Mucosa of rectum (tissue), 2 donors: ENCODE data around the gene ELOVL3.
A peak's percentile ranks its signal among the peaks of the same experiment; 100 is the strongest.
"Not testable (repeated sequence)": the region's sequence is repeated elsewhere in the genome, so short reads cannot be mapped to it uniquely, and the experiment has no call there.

Experiments
- H3K27ac ChIP-seq, 2 donors: one replicate each; pipeline ENCODE4 v1.7.0; 2013; ENCODE audit warnings: inconsistent platforms in 2 of 2, low read depth in 2 of 2, low read length in 2 of 2
- H3K27me3 ChIP-seq, 2 donors: one replicate each; pipeline ENCODE4 v1.7.0; 2013; ENCODE audit warnings: low read length in 2 of 2; ENCODE audit not compliant: control insufficient read depth in 2 of 2, insufficient read depth in 2 of 2
- H3K36me3 ChIP-seq, 2 donors: one replicate each; pipeline ENCODE4 v1.7.0; 2013; ENCODE audit warnings: low read length in 2 of 2; ENCODE audit not compliant: control insufficient read depth in 2 of 2, insufficient read depth in 2 of 2
- H3K4me1 ChIP-seq, 2 donors: one replicate each; pipeline ENCODE4 v1.7.0; 2013; ENCODE audit warnings: low read length in 2 of 2, mild to moderate bottlenecking in 1 of 2; ENCODE audit not compliant: control insufficient read depth in 2 of 2, insufficient read depth in 2 of 2
- H3K4me3 ChIP-seq, 2 donors: one replicate each; pipeline ENCODE4 v1.7.0; 2013; ENCODE audit warnings: low read length in 2 of 2
- H3K9ac ChIP-seq, 2 donors: one replicate each; pipeline ENCODE4 v1.7.0; 2013; ENCODE audit warnings: low read length in 2 of 2, low read depth in 1 of 2, mild to moderate bottlenecking in 1 of 2
- H3K9me3 ChIP-seq, 2 donors: one replicate each; pipeline ENCODE4 v1.7.0; 2013; ENCODE audit warnings: low read length in 2 of 2; ENCODE audit not compliant: control insufficient read depth in 2 of 2
- donor health status: healthy.
- donor health status: Normal muscosa, but diverticular disease.

The ELOVL3 gene

GRCh38 chr10:102198027-102198426, 28.1 kb upstream of the ELOVL3 start:
- no peaks in the 10 kb centered on the region for H3K36me3 ChIP-seq
- no peak overlapping the region for H3K27ac ChIP-seq
- no peak overlapping the region for H3K4me3 ChIP-seq
- H3K9ac ChIP-seq, result no peak overlapping the region
- no peaks in the 10 kb centered on the region for H3K9me3 ChIP-seq
- H3K4me1 ChIP-seq, result no peaks in the 10 kb centered on the region
- no peaks in the 10 kb centered on the region for H3K27me3 ChIP-seq

GRCh38 chr10:102200751-102201640, 25.1 kb upstream of the ELOVL3 start:
- Histone ChIP-seq H3K9me3 (no peaks in the 10 kb centered on the region), H3K36me3 (no peaks in the 10 kb centered on the region), H3K27me3 (no peaks in the 10 kb centered on the region), H3K27ac (no peak overlapping the region), H3K9ac (no peak overlapping the region), H3K4me3 (no peak overlapping the region), H3K4me1 (no peaks in the 10 kb centered on the region)

GRCh38 chr10:102202386-102202785, 23.7 kb upstream of the ELOVL3 start:
- no peaks in the 10 kb centered on the region for H3K9me3 ChIP-seq
- no peak overlapping the region for H3K9ac ChIP-seq
- no peaks in the 10 kb centered on the region for H3K36me3 ChIP-seq
- H3K27ac ChIP-seq, result no peak overlapping the region
- no peaks in the 10 kb centered on the region for H3K4me1 ChIP-seq
- no peaks in the 10 kb centered on the region for H3K27me3 ChIP-seq
- H3K4me3 ChIP-seq, result no peak overlapping the region

- H3K9me3 ChIP-seq, result no peaks in the 10 kb centered on the region
- H3K4me3 ChIP-seq, result no peak overlapping the region
- H3K36me3 ChIP-seq, result no peaks in the 10 kb centered on the region
- H3K27me3 ChIP-seq, result no peaks in the 10 kb centered on the region
- H3K27ac ChIP-seq, result no peak overlapping the region
- H3K9ac ChIP-seq, result no peak overlapping the region
- no peaks in the 10 kb centered on the region for H3K4me1 ChIP-seq
These were observed 17.6 kb upstream of the ELOVL3 start for GRCh38 chr10:102208311-102209035.

- H3K36me3 ChIP-seq, result no peaks in the 10 kb centered on the region
- H3K4me1 ChIP-seq, result no peaks in the 10 kb centered on the region
- no peak overlapping the region for H3K9ac ChIP-seq
- H3K9me3 ChIP-seq, result no peaks in the 10 kb centered on the region
- H3K27me3 ChIP-seq, result no peaks in the 10 kb centered on the region
- no peak overlapping the region for H3K27ac ChIP-seq
- H3K4me3 ChIP-seq, result no peak overlapping the region
These were observed 14.3 kb upstream of the ELOVL3 start for GRCh38 chr10:102211615-102212299.

DNA sequence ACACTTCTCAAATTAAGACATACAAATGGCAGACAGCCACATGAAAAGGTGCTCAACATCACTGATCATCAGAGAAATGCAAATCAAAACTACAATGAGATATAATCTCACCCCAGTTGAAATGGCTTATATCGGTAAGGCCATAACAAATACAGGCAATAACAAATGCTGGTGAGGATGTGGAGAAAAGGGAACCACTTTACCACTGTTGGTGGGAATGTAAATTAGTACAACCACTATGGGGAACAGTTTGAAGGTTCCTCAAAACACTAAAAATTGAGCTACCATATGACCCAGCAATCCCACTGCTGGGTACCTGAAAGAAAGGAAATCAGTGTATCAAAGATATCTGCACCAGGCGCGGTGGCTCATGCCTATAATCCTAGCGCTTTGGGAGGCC, 12.5 kb upstream of the ELOVL3 start:
- not testable (repeated sequence) for H3K9ac ChIP-seq, H3K9me3 ChIP-seq, H3K4me3 ChIP-seq, H3K27ac ChIP-seq, H3K36me3 ChIP-seq, H3K27me3 ChIP-seq, H3K4me1 ChIP-seq

DNA sequence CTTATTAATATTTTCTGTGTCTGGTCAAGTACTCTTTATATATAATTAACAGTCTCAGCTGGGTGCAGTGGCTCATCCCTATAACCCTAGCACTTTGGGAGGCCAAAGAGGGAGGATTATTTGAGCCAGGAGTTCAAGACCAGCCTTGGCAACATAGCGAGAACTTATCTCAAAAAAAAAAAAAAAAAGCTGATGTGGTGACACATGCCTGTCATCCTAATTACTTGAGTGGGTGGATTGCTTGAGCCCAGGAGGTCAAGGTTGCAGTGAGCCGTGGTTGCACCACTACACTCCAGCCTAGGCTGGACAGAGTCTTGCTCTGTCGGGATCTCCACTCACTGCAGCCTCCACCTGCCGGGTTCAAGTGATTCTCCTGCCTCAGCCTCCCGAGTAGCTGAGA, 6.7 kb upstream of the ELOVL3 start:
- Histone ChIP-seq H3K27me3 (peaks cover 0 to 4% of the 10 kb centered on the region in 2 donors), H3K4me3 (no peak overlapping the region), H3K27ac (no peak overlapping the region), H3K36me3 (no peaks in the 10 kb centered on the region), H3K4me1 (no peaks in the 10 kb centered on the region), H3K9me3 (no peaks in the 10 kb centered on the region), H3K9ac (no peak overlapping the region)

DNA sequence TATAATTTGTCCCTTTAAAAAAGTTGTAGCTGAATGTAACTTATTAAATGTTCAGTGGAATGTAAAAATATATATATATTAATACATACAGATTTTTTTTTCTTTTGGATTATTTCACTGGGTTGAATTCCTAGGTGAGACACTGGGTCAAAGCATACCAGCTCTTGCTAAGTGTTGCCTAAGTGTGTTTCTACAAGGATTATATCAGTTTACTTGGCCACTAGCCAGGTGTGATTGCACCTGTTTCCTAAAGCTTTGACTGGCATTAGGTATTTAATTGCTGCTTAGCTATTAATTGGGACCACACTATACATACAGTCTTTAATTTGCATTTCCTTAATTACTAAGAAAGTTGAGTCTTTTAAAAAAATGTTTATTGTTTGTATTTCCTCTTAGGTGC, 5.5 kb upstream of the ELOVL3 start:
- H3K36me3 ChIP-seq, result no peaks in the 10 kb centered on the region
- no peak overlapping the region for H3K9ac ChIP-seq
- peaks cover under 1 to 2% of the 10 kb centered on the region in 2 donors for H3K4me1 ChIP-seq
- no peak overlapping the region for H3K27ac ChIP-seq
- H3K9me3 ChIP-seq, result no peaks in the 10 kb centered on the region
- H3K4me3 ChIP-seq, result no peak overlapping the region
- peaks cover 0 to 4% of the 10 kb centered on the region in 2 donors for H3K27me3 ChIP-seq

DNA sequence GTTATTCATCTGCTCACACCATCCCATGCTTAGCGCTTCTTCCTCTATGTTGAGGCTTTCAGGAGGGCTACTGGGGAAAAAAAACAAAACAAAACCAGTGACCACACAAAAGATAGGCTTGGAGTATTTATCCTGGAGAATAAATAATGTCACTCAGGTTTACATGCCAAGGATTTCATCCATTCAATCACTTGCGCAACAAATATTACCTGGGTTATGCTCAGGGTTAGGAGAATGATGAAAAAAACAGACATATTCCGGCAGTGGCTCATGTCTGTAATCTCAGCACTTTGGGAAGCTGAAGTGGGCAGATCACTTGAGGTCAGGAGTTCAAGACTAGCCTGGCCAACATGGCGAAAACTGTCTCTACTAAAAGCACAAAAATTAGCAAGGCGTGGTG, 3.3 kb upstream of the ELOVL3 start:
- peaks cover 8 to 11% of the 10 kb centered on the region in 2 donors for H3K4me1 ChIP-seq
- no peak overlapping the region for H3K9ac ChIP-seq
- peaks cover 0 to 7% of the 10 kb centered on the region in 2 donors for H3K27me3 ChIP-seq
- H3K9me3 ChIP-seq, result no peaks in the 10 kb centered on the region
- H3K27ac ChIP-seq, result no peak overlapping the region
- no peaks in the 10 kb centered on the region for H3K36me3 ChIP-seq
- no peak overlapping the region for H3K4me3 ChIP-seq

- Histone ChIP-seq H3K27ac (no peak overlapping the region), H3K9ac (no peak overlapping the region), H3K4me3 (peak overlapping the region; percentile 61 to 74), H3K27me3 (peaks cover 13 to 18% of the 10 kb centered on the region in 2 donors), H3K9me3 (no peaks in the 10 kb centered on the region), H3K36me3 (no peaks in the 10 kb centered on the region), H3K4me1 (peaks cover 23 to 25% of the 10 kb centered on the region in 2 donors)
These were observed 407 bp downstream of the ELOVL3 start for GRCh38 chr10:102226542-102226870.
